ENCODE results near the gene AQP3.
"Not testable (repeated sequence)": the region's sequence is repeated elsewhere in the genome, so short reads cannot be mapped to it uniquely, and the experiment has no call there.

Gene AQP3

GRCh38 chr9:33464045-33464636 lies 16.7 kb upstream of the AQP3 start:
- no peak for DNase-seq

GRCh38 chr9:33463151-33463550 lies 15.8 kb upstream of the AQP3 start:
- DNase-seq: no peak

GRCh38 chr9:33461492-33461891 lies 14.1 kb upstream of the AQP3 start:
- no peak for DNase-seq

GRCh38 chr9:33460854-33461253 lies 13.5 kb upstream of the AQP3 start:
- DNase-seq: no peak

- DNase-seq: no peak
These were observed 11.7 kb upstream of the AQP3 start for GRCh38 chr9:33459115-33459514.

- DNase-seq: no peak
These were observed 11.1 kb upstream of the AQP3 start for GRCh38 chr9:33458444-33458843.

GRCh38 chr9:33455945-33456344 lies 8.6 kb upstream of the AQP3 start:
- no peak for DNase-seq

GRCh38 chr9:33455456-33455855 lies 8.1 kb upstream of the AQP3 start:
- DNase-seq: not testable (repeated sequence)

- DNase-seq: not testable (repeated sequence)
These were observed 7.3 kb upstream of the AQP3 start for GRCh38 chr9:33454661-33455026.

GRCh38 chr9:33453999-33454660 lies 6.7 kb upstream of the AQP3 start:
- DNase-seq: no peak

- DNase-seq: no peak
These were observed 6.0 kb upstream of the AQP3 start for GRCh38 chr9:33453286-33453860.

GRCh38 chr9:33452828-33453271 lies 5.5 kb upstream of the AQP3 start:
- DNase-seq: no peak

GRCh38 chr9:33450621-33451146 lies 3.3 kb upstream of the AQP3 start:
- no peak for DNase-seq

GRCh38 chr9:33449715-33450114 lies 2.3 kb upstream of the AQP3 start:
- DNase-seq: no peak

- no peak for DNase-seq
These were observed 583 bp upstream of the AQP3 start for GRCh38 chr9:33447799-33448553.

- no peak for DNase-seq
These were observed 1.0 kb downstream of the AQP3 start for GRCh38 chr9:33446240-33446945.

- no peak for DNase-seq
These were observed 1.8 kb downstream of the AQP3 start for GRCh38 chr9:33445389-33446239.

GRCh38 chr9:33443464-33444154 lies 3.8 kb downstream of the AQP3 start:
- DNase-seq: no peak

GRCh38 chr9:33443047-33443446 lies 4.3 kb downstream of the AQP3 start:
- DNase-seq: no peak

- no peak for DNase-seq
These were observed 5.3 kb downstream of the AQP3 start for GRCh38 chr9:33442125-33442524.

GRCh38 chr9:33440609-33441008 lies 6.8 kb downstream of the AQP3 start:
- DNase-seq: no peak

Data from cortex of kidney (tissue), 1 donor.